ENCODE measurements around the gene TMEM41B. TPM values are rescaled to one million over a fixed set of nuclear protein-coding genes. Genes with fewer than 3 reads are reported as not detected.

Gene TMEM41B
- total and polyA plus RNA-seq, 2 donors (not counting 1 experiment from before 2014, with no cell fraction given), result 43.7 to 59.1 TPM

GRCh38 chr11:9285850-9286587, 28.4 kb downstream of the TMEM41B start:
- H3K9me3 ChIP-seq (ENCODE audit: control insufficient read depth, insufficient read depth, low read depth, low read length), result no peaks in the 10 kb centered on the region

GRCh38 chr11:9280655-9281301, 33.6 kb downstream of the TMEM41B start:
- peak overlapping the region; percentile 19 for H3K4me2 ChIP-seq (ENCODE audit: extremely low read depth, insufficient read depth, low read length)
- no peak overlapping the region for H3K9ac ChIP-seq (ENCODE audit: insufficient read depth, low read length)
- no peaks in the 10 kb centered on the region for H3K4me1 ChIP-seq (ENCODE audit: control insufficient read depth, extremely low read depth, insufficient read depth, low read length)
- no peaks in the 10 kb centered on the region for H3K27me3 ChIP-seq (ENCODE audit: control insufficient read depth, insufficient read depth, low read length)
- no peaks in the 10 kb centered on the region for H3K36me3 ChIP-seq (ENCODE audit: control insufficient read depth, insufficient read depth, low read length)
- H3K9me3 ChIP-seq (ENCODE audit: control insufficient read depth, insufficient read depth, low read depth, low read length), result no peaks in the 10 kb centered on the region
- no peaks in the 10 kb centered on the region for H4K20me1 ChIP-seq (ENCODE audit: control insufficient read depth, extremely low read depth, insufficient read depth, low read length)
- peak; percentile 81 to 82 for DNase-seq (ENCODE audit: low read depth in 2 of 2)
- TF ChIP-seq CTCF (conservative IDR thresholded peaks at IDR 0.05 in 1 of 2, IDR thresholded peaks at IDR 0.05 in 1 of 2; ENCODE audit: low read depth in 1 of 2, low read length in 2 of 2), result no peak
- TF ChIP-seq EZH2 (IDR thresholded peaks at IDR 0.05; ENCODE audit: low read length, missing control alignments), result no peak
- no peak overlapping the region for H2AFZ ChIP-seq (ENCODE audit: low read length)
- H3K27ac ChIP-seq (ENCODE audit: insufficient read depth, low read length), result no peak overlapping the region
- no peak overlapping the region for H3K4me3 ChIP-seq (replicated peaks in 1 of 4; ENCODE audit: control extremely low read depth in 1 of 4, insufficient read depth in 1 of 4, low read depth in 3 of 4, low read length in 4 of 4)
- no peaks in the 10 kb centered on the region for H3K79me2 ChIP-seq (ENCODE audit: control insufficient read depth, insufficient read depth, low read length)

More at GRCh38 chr11:9285850-9286587, 28.4 kb downstream of the TMEM41B start:
- Histone ChIP-seq H3K27me3 (ENCODE audit: control insufficient read depth, insufficient read depth, low read length) (no peaks in the 10 kb centered on the region), H3K27ac (ENCODE audit: insufficient read depth, low read length) (no peak overlapping the region), H3K4me2 (ENCODE audit: extremely low read depth, insufficient read depth, low read length) (no peak overlapping the region), H3K4me3 (replicated peaks in 1 of 4; ENCODE audit: control extremely low read depth in 1 of 4, insufficient read depth in 1 of 4, low read depth in 3 of 4, low read length in 4 of 4) (no peak overlapping the region), H3K36me3 (ENCODE audit: control insufficient read depth, insufficient read depth, low read length) (no peaks in the 10 kb centered on the region), H3K9ac (ENCODE audit: insufficient read depth, low read length) (no peak overlapping the region), H3K79me2 (ENCODE audit: control insufficient read depth, insufficient read depth, low read length) (no peaks in the 10 kb centered on the region), H3K4me1 (ENCODE audit: control insufficient read depth, extremely low read depth, insufficient read depth, low read length) (no peaks in the 10 kb centered on the region), H2AFZ (ENCODE audit: low read length) (no peak overlapping the region), H4K20me1 (ENCODE audit: control insufficient read depth, extremely low read depth, insufficient read depth, low read length) (no peaks in the 10 kb centered on the region)
- DNase-seq (ENCODE audit: low read depth in 2 of 2), result no peak
- no peak for TF ChIP-seq EZH2 (IDR thresholded peaks at IDR 0.05; ENCODE audit: low read length, missing control alignments)
- TF ChIP-seq CTCF (conservative IDR thresholded peaks at IDR 0.05 in 1 of 2, IDR thresholded peaks at IDR 0.05 in 1 of 2; ENCODE audit: low read depth in 1 of 2, low read length in 2 of 2), result no peak

- H2AFZ ChIP-seq (ENCODE audit: low read length), result no peak overlapping the region
- H3K36me3 ChIP-seq (ENCODE audit: control insufficient read depth, insufficient read depth, low read length), result no peaks in the 10 kb centered on the region
- no peaks in the 10 kb centered on the region for H3K79me2 ChIP-seq (ENCODE audit: control insufficient read depth, insufficient read depth, low read length)
- H3K27ac ChIP-seq (ENCODE audit: insufficient read depth, low read length), result no peak overlapping the region
- no peak overlapping the region for H3K9ac ChIP-seq (ENCODE audit: insufficient read depth, low read length)
- H3K27me3 ChIP-seq (ENCODE audit: control insufficient read depth, insufficient read depth, low read length), result no peaks in the 10 kb centered on the region
- TF ChIP-seq CTCF (conservative IDR thresholded peaks at IDR 0.05 in 1 of 2, IDR thresholded peaks at IDR 0.05 in 1 of 2; ENCODE audit: low read depth in 1 of 2, low read length in 2 of 2) (no peak), EZH2 (IDR thresholded peaks at IDR 0.05; ENCODE audit: low read length, missing control alignments) (no peak)
- H4K20me1 ChIP-seq (ENCODE audit: control insufficient read depth, extremely low read depth, insufficient read depth, low read length), result no peaks in the 10 kb centered on the region
- no peaks in the 10 kb centered on the region for H3K9me3 ChIP-seq (ENCODE audit: control insufficient read depth, insufficient read depth, low read depth, low read length)
- no peaks in the 10 kb centered on the region for H3K4me1 ChIP-seq (ENCODE audit: control insufficient read depth, extremely low read depth, insufficient read depth, low read length)
- no peak for DNase-seq (ENCODE audit: low read depth in 2 of 2)
- no peak overlapping the region for H3K4me2 ChIP-seq (ENCODE audit: extremely low read depth, insufficient read depth, low read length)
- H3K4me3 ChIP-seq (replicated peaks in 1 of 4; ENCODE audit: control extremely low read depth in 1 of 4, insufficient read depth in 1 of 4, low read depth in 3 of 4, low read length in 4 of 4), result no peak overlapping the region
Observed at GRCh38 chr11:9277176-9277575, 37.2 kb downstream of the TMEM41B start.
